Nephron (organoid): ENCODE measurements around the gene FCGBP.
"Not testable (repeated sequence)": the region's sequence is repeated elsewhere in the genome, so short reads cannot be mapped to it uniquely, and the experiment has no call there.

Experiments used
- H3K27ac Mint-ChIP-seq, 3 experiments: 2 replicates each; pipeline ENCODE4 v1.8.0; 2020; ENCODE audit warnings: mixed read lengths in 3 of 3, mild to moderate bottlenecking in 2 of 3, moderate library complexity in 1 of 3
- H3K27me3 Mint-ChIP-seq: 2 replicates; pipeline ENCODE4 v1.8.0; 2021; ENCODE audit warnings: low read depth, mild to moderate bottlenecking, moderate library complexity, mixed read lengths
- H3K36me3 Mint-ChIP-seq: 2 replicates; pipeline ENCODE4 v1.8.0; 2020; ENCODE audit warnings: low read depth, mixed read lengths
- H3K4me1 Mint-ChIP-seq: 2 replicates; pipeline ENCODE4 v1.8.0; 2020; ENCODE audit warnings: mixed read lengths
- H3K4me3 Mint-ChIP-seq, 3 experiments: 2 replicates each; pipeline ENCODE4 v1.8.0; 2020; ENCODE audit warnings: mild to moderate bottlenecking in 3 of 3, mixed read lengths in 3 of 3, moderate library complexity in 2 of 3
- H3K9me3 Mint-ChIP-seq: 2 replicates; pipeline ENCODE4 v1.8.0; 2020; ENCODE audit warnings: mixed read lengths
- TF ChIP-seq, protein P1 (sequence below), 3 experiments: fragments of 200-600 bp; sonication (generic); IDR thresholded peaks; one replicate each; pipeline ENCODE4 v1.5.0; 2021; ENCODE audit warnings: antibody characterized with exemption in 3 of 3; ENCODE audit not compliant: unreplicated experiment in 3 of 3

Gene FCGBP

GRCh38 chr19:39906283-39906682, 28.2 kb downstream of the FCGBP start:
- H3K9me3 Mint-ChIP-seq: no peaks in the 10 kb centered on the region
- peaks cover 4% of the 10 kb centered on the region for H3K27me3 Mint-ChIP-seq
- H3K4me1 Mint-ChIP-seq: no peaks in the 10 kb centered on the region
- H3K4me3 Mint-ChIP-seq: no peak overlapping the region
- TF ChIP-seq, protein P1, sequence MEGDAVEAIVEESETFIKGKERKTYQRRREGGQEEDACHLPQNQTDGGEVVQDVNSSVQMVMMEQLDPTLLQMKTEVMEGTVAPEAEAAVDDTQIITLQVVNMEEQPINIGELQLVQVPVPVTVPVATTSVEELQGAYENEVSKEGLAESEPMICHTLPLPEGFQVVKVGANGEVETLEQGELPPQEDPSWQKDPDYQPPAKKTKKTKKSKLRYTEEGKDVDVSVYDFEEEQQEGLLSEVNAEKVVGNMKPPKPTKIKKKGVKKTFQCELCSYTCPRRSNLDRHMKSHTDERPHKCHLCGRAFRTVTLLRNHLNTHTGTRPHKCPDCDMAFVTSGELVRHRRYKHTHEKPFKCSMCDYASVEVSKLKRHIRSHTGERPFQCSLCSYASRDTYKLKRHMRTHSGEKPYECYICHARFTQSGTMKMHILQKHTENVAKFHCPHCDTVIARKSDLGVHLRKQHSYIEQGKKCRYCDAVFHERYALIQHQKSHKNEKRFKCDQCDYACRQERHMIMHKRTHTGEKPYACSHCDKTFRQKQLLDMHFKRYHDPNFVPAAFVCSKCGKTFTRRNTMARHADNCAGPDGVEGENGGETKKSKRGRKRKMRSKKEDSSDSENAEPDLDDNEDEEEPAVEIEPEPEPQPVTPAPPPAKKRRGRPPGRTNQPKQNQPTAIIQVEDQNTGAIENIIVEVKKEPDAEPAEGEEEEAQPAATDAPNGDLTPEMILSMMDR (IDR thresholded peaks at IDR 0.05; ENCODE audit: unreplicated experiment in 3 of 3): no peak
- no peaks in the 10 kb centered on the region for H3K36me3 Mint-ChIP-seq
- H3K27ac Mint-ChIP-seq: no peak overlapping the region

GRCh38 chr19:39903486-39904091, 30.8 kb downstream of the FCGBP start:
- H3K4me1 Mint-ChIP-seq, H3K27ac Mint-ChIP-seq, H3K36me3 Mint-ChIP-seq, H3K9me3 Mint-ChIP-seq, H3K27me3 Mint-ChIP-seq, H3K4me3 Mint-ChIP-seq: not testable (repeated sequence)

GRCh38 chr19:39902326-39902725, 32.1 kb downstream of the FCGBP start:
- not testable (repeated sequence) for H3K27me3 Mint-ChIP-seq, H3K9me3 Mint-ChIP-seq, H3K27ac Mint-ChIP-seq, H3K36me3 Mint-ChIP-seq, H3K4me3 Mint-ChIP-seq, H3K4me1 Mint-ChIP-seq

- not testable (repeated sequence) for H3K27ac Mint-ChIP-seq, H3K9me3 Mint-ChIP-seq, H3K27me3 Mint-ChIP-seq, H3K36me3 Mint-ChIP-seq, H3K4me3 Mint-ChIP-seq, H3K4me1 Mint-ChIP-seq
Measured at GRCh38 chr19:39901681-39902080, 32.8 kb downstream of the FCGBP start.

- H3K36me3 Mint-ChIP-seq, H3K27me3 Mint-ChIP-seq, H3K9me3 Mint-ChIP-seq, H3K4me1 Mint-ChIP-seq: not testable (repeated sequence)
- H3K4me3 Mint-ChIP-seq: peak overlapping the region in 2 of 3 experiments; percentile 4 to 8
- peak overlapping the region; percentile 84 to 91 (median 84) for H3K27ac Mint-ChIP-seq
Measured at GRCh38 chr19:39898858-39899257, 35.6 kb downstream of the FCGBP start.

DNA sequence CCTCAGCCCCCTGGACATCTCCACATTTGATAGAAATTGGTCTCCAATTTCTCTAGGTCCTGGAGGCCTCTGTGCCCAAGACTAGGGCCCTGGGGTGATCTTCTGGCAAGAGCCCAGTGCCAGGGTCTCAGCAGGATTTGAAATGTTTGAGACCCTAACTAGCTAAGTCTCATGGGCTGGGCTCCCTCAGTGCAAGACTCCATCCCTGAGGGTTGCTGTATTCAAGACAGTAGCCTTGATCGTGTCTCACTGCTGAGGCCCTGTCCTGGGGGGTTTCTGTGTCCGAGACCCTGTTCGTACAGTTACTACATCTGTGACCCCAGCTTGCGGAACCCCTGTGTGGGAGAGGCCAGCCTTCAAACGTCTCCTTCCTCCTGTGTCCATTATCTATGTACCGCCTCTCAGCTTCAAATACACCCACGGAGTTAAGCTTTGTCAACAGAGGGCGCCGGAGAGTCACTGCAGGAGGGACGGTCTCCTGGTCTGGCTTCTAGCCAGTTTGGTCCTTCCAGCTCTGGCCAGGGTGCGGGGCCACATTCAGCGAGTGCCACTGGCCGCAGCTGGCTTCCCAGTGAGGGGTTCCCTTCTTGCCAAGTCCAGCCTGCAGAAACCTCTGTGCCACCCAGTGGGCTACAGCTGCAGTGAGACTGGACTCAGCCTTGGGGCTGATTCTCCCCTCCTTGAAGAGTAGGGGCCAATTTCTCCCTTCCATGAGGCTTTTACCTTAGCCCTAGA, 36.8 kb downstream of the FCGBP start:
- H3K27me3 Mint-ChIP-seq, H3K36me3 Mint-ChIP-seq, H3K4me3 Mint-ChIP-seq, H3K9me3 Mint-ChIP-seq: not testable (repeated sequence)
- Mint-ChIP-seq H3K27ac (peak overlapping the region in 1 of 3 experiments; percentile 5), H3K4me1 (peaks cover 11% of the 10 kb centered on the region)
- TF ChIP-seq, protein P1 (IDR thresholded peaks at IDR 0.05; ENCODE audit: unreplicated experiment in 3 of 3): peak; percentile 52 to 64 (median 56)

GRCh38 chr19:39895096-39895495, 39.3 kb downstream of the FCGBP start:
- H3K27ac Mint-ChIP-seq, H3K9me3 Mint-ChIP-seq, H3K36me3 Mint-ChIP-seq, H3K4me3 Mint-ChIP-seq, H3K27me3 Mint-ChIP-seq: not testable (repeated sequence)
- H3K4me1 Mint-ChIP-seq: peaks cover 11% of the 10 kb centered on the region

- H3K27ac Mint-ChIP-seq: not testable (repeated sequence)
Measured at GRCh38 chr19:39894236-39894606, 40.2 kb downstream of the FCGBP start.

GRCh38 chr19:39893366-39894235, 40.8 kb downstream of the FCGBP start:
- not testable (repeated sequence) for H3K36me3 Mint-ChIP-seq, H3K27me3 Mint-ChIP-seq, H3K4me3 Mint-ChIP-seq, H3K9me3 Mint-ChIP-seq, H3K4me1 Mint-ChIP-seq
- H3K27ac Mint-ChIP-seq: peak overlapping the region in 1 of 3 experiments; percentile 8

More at GRCh38 chr19:39894236-39894606, 40.2 kb downstream of the FCGBP start:
- H3K27me3 Mint-ChIP-seq, H3K9me3 Mint-ChIP-seq, H3K36me3 Mint-ChIP-seq, H3K4me3 Mint-ChIP-seq: not testable (repeated sequence)
- peaks cover 11% of the 10 kb centered on the region for H3K4me1 Mint-ChIP-seq

DNA sequence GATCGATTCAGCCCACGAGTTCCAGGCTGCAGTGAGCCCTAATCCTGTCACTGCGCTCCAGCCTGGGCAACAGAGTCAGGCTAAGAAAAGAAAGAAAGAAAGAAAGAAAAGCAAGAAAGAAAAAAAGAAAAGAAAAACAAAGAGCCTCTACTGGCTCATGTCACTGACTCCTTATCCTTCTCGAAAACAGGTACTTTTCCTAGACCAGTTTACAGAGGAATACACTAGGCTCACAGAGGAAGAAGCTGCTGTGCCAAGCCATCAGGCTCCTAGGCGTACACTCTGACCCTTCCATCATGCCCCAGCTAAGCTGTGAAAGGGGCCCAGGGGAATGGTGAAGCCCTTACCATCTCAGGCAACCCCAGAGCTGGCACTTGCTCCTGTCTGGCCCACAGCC, 41.9 kb downstream of the FCGBP start:
- not testable (repeated sequence) for H3K4me3 Mint-ChIP-seq, H3K4me1 Mint-ChIP-seq, H3K36me3 Mint-ChIP-seq, H3K9me3 Mint-ChIP-seq, H3K27me3 Mint-ChIP-seq, H3K27ac Mint-ChIP-seq

DNA sequence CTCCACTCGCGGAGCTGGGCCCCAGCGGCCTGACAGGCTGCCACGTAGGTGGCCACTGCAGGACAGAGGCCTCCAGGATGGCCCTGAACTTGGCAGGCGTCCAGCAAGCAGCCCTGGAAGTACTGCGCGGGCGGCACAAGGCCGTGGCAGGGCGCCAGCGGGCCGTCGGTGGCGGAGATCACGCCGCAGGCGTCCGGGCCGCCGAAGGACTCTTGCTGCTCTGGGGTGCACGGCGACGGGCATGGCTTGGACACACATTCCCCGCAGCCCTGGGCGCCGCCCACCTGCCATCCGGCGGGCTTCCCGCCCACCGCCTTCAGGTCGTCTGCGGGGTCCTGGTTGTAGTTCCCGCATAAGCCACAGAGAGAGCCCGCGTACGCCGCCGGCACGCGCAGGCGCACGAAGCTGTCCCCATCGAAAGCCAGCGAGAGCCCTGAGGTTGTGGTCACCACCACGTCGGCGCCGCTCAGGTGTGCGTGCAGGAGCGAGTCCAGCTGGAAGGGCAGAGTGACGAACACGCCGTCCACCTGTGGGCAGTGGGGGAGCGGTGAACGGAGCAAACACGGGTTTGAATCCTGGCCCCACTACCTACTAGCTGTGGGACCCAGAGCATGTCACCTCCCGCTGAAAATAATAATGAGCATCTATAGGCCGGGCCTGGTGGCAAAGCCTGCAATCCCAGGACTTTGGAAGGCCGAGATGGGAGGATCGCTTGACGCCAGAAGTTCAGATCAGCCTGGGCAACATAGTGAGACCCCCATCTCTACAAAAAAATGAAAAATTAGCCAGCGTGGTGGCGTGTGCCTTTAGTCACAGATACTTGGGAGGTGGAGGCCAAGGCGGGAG, 42.6 kb downstream of the FCGBP start:
- not testable (repeated sequence) for H3K4me1 Mint-ChIP-seq, H3K4me3 Mint-ChIP-seq, H3K27ac Mint-ChIP-seq, H3K27me3 Mint-ChIP-seq, H3K9me3 Mint-ChIP-seq, H3K36me3 Mint-ChIP-seq
